Keratinocyte (primary cell): ENCODE results near the gene NAP1L4.

Experiments used
- CTCF ChIP-seq, 3 experiments: IDR thresholded peaks in 1 of 3; conservative IDR thresholded peaks in 1 of 3; optimal IDR thresholded peaks in 1 of 3; 2 replicates in 2 of 3; 3 replicates in 1 of 3; pipeline versions ENCODE3 to v1.5.1; 2011; ENCODE audit warnings: low read length in 3 of 3, mild to moderate bottlenecking in 3 of 3, moderate library complexity in 2 of 3, control low read depth in 1 of 3, inconsistent platforms in 1 of 3; ENCODE audit not compliant: insufficient read depth in 2 of 3; ENCODE audit errors: extremely low read depth in 1 of 3
- EZH2 ChIP-seq: IDR thresholded peaks from one replicate; pipeline ENCODE4 v1.6.1; 2012; ENCODE audit warnings: inconsistent platforms, mild to moderate bottlenecking, low read length, moderate library complexity

GRCh38 chr11:2940921-2941821 lies 51.0 kb downstream of the NAP1L4 start:
- TF ChIP-seq EZH2 (no peak), CTCF (optimal IDR thresholded peaks at IDR 0.05 in 1 of 3, IDR thresholded peaks at IDR 0.05 in 1 of 3, conservative IDR thresholded peaks at IDR 0.05 in 1 of 3; ENCODE audit: extremely low read depth in 1 of 3, insufficient read depth in 2 of 3, low read length in 3 of 3) (no peak)
